RWPE1 (cell line): ENCODE measurements around the gene ARL17B.
"Not testable (repeated sequence)": the region's sequence is repeated elsewhere in the genome, so short reads cannot be mapped to it uniquely, and the experiment has no call there.

Source experiments
- CTCF ChIA-PET: fragments of 350-600 bp; sonication (Branson Sonifier 250); formaldehyde crosslinking; extraction: SDS; loops from one replicate; lab custom pipeline; 2021; lab: Yijun Ruan, JAX
- POLR2A ChIA-PET: fragments of 400-600 bp; formaldehyde crosslinking; extraction: SDS; loops from one replicate; lab custom pipeline; 2020; ENCODE audit warnings: antibody characterized with exemption; ENCODE audit not compliant: low non-redundant PET; lab: Yijun Ruan, JAX
- DNase-seq: peaks from one replicate; pipeline ENCODE4 v3.0.0; 2012; ENCODE audit warnings: low spot score
- H3K27ac ChIP-seq: fragments of 450-650 bp; 2 replicates; pipeline ENCODE4 v1.5.1; 2017
- TF ChIP-seq, protein P1 (sequence below): fragments of 450-650 bp; conservative IDR thresholded peaks from 2 replicates; pipeline ENCODE4 v1.5.1; 2017; ENCODE audit warnings: low read depth, mild to moderate bottlenecking

ARL17B gene

DNA sequence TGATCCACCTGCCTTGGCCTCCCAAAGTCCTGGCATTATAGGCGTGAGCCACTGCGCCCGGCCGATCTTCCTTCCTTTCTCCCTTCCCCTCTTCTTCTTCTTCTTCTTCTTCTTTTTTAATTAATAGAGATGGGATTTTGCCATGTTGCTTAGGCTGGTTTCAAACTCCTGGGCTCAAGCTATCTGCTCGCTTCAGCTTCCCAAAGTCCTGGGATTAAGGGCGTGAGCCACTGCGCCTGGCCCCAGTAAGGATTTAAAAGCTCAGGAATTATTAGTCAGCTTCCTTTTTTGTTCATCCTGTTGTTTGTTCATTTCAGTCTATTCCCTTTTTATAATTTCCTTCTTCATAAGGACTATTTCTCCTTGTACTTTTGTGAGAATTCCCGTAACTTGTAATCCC is 99.3 kb downstream of the ARL17B start:
- no peak for DNase-seq
- POLR2A ChIA-PET = no interaction called here
- H3K27ac ChIP-seq = no peak overlapping the region
- TF ChIP-seq, protein P1, sequence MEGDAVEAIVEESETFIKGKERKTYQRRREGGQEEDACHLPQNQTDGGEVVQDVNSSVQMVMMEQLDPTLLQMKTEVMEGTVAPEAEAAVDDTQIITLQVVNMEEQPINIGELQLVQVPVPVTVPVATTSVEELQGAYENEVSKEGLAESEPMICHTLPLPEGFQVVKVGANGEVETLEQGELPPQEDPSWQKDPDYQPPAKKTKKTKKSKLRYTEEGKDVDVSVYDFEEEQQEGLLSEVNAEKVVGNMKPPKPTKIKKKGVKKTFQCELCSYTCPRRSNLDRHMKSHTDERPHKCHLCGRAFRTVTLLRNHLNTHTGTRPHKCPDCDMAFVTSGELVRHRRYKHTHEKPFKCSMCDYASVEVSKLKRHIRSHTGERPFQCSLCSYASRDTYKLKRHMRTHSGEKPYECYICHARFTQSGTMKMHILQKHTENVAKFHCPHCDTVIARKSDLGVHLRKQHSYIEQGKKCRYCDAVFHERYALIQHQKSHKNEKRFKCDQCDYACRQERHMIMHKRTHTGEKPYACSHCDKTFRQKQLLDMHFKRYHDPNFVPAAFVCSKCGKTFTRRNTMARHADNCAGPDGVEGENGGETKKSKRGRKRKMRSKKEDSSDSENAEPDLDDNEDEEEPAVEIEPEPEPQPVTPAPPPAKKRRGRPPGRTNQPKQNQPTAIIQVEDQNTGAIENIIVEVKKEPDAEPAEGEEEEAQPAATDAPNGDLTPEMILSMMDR = no peak
- CTCF ChIA-PET = interaction anchor here (0.6 kb wide), 1 partner anchor 1026 kb away, joined by 3 read pairs; no protein-coding TSS in a partner anchor

DNA sequence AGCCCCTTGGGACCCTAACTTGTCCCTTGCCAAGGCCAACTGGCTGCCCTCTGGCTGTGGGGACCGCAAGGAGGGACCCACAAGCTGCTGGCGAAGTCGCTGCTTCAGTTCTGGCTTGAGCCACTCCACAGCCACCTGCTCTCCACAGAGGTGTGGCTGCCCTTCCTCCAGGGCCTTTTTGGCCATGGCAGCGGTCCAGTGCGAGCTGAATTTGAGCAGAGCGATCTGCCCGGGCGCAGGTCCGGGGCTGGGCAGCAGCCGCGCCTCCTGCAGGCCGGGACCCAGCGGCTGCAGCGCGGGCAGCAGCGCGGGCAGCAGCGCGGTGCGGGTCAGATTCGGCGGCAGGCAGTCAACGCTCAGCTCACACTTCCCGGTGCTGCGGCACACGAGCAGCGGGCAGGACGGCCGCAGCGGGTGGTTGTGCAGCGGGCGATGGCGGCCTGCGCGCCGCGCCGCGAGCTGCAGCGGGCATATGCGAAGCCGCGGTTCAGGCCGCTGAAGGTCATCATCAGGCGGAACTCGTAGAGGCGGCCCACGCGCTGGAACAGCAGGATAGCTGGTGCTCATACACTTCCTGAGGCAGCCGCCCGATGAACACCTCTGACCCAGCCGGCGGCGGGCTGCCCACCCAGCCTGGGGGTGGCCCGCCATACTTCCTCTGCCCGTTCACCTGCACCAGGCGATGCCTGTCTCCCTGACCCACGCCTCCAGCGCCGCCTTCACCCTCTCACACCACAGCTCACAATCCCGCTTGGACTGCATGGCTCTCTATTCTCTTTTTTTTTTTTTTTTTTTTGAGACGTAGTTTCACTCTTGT is 101.5 kb downstream of the ARL17B start:
- DNase-seq, POLR2A ChIA-PET, H3K27ac ChIP-seq: not testable (repeated sequence)
- CTCF ChIA-PET = interaction anchor here (0.6 kb wide), 1 partner anchor 18 kb away, joined by 3 read pairs; no protein-coding TSS in a partner anchor

DNA sequence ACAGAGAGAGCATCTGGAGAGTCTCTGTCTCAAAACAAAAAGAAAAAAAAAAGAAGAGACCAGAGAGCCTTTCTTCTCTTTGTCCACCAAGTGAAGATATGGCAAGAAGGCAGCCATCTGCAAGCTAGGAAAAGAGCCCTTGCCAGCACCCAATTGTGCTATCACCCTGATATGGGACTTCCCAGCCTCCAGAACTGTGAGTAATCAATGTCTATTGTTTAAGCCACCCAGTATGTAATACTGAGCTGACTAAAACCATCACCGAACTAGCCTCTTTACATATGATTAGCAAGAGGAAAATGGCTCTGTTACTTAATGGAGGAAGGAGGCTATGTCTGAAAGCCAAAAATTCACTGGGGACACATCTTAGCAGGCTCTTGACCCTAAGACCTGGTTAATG is 105.2 kb downstream of the ARL17B start:
- CTCF ChIA-PET = not testable (repeated sequence)

DNA sequence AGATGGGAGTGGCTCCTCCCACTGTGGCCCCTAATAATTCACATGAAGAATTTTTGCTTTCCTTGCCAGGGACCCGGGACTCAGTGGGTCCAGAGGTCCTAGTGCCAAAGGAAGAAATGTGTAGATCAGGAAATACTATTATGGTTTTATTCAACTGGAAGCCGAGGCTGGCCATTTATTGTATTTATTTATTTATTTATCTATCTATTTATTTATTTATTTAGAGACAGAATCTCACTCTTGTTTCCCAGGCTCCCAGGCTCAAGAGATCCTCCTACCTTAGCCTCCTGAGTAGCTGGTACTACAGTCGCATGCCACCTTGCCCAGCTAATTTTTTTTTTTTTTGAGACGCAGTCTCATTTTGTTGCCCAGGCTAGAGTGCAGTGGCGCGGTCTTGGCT is 107.4 kb downstream of the ARL17B start:
- CTCF ChIA-PET, H3K27ac ChIP-seq, POLR2A ChIA-PET, DNase-seq: not testable (repeated sequence)

More for the DNA sequence above, 105.2 kb downstream of the ARL17B start:
- POLR2A ChIA-PET, DNase-seq, H3K27ac ChIP-seq: not testable (repeated sequence)

DNA sequence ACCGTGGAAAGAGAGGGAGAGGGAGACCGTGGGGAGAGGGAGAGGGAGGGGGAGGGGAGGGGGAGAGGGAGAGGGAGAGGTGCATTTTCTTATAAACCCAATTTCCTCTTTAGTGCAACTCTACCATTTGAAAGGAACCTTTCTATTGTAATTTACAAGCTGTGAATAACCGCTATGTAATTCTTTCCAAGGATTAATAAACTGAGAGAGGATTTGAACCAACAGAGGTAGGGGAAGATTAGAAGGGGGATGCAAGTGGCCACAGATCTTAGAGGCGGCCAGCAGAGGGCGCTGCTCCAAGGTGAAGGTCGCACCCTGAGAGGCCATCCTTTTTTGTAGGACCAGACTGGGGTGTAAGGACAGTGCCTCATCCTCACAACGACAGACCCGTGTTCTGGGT is 107.8 kb downstream of the ARL17B start:
- CTCF ChIA-PET, POLR2A ChIA-PET, H3K27ac ChIP-seq: not testable (repeated sequence)
- TF ChIP-seq, protein P1 = peak; percentile 80
- peak; percentile 30 for DNase-seq

DNA sequence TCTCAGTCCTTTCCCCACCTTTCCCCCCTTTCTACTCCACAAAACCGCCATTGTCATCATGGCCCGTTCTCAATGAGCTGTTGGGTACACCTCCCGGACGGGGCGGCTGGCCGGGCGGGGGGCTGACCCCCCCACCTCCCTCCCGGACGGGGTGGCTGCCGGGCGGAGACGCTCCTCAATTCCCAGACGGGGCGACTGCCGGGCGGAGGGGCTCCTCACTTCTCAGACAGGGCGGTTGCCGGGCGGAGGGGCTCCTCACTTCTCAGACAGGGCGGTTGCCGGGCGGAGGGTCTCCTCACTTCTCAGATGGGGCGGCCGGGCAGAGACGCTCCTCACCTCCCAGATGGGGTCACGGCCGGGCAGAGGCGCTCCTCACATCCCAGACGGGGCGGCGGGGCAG is 108.8 kb downstream of the ARL17B start:
- CTCF ChIA-PET, POLR2A ChIA-PET, DNase-seq, H3K27ac ChIP-seq: not testable (repeated sequence)

DNA sequence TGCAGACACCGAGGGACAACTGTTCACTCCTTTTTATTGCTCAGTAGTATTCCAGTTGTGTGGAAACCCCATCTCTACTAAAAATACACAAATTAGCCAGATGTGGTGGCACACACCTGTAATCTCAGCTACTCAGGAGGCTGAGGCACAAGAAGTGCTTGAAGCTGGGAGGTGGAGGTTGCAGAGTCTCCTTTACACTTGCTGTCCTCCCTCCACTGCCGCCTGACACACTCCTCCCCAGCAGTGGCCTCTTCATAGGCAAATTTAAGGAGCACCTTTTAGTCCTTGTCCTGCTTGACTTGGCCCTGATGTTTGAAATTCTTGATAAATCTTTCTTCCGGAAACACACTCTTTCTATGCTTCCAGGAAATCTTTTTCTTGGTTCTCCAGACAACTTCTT is 112.4 kb downstream of the ARL17B start:
- CTCF ChIA-PET, H3K27ac ChIP-seq, DNase-seq, POLR2A ChIA-PET: not testable (repeated sequence)

DNA sequence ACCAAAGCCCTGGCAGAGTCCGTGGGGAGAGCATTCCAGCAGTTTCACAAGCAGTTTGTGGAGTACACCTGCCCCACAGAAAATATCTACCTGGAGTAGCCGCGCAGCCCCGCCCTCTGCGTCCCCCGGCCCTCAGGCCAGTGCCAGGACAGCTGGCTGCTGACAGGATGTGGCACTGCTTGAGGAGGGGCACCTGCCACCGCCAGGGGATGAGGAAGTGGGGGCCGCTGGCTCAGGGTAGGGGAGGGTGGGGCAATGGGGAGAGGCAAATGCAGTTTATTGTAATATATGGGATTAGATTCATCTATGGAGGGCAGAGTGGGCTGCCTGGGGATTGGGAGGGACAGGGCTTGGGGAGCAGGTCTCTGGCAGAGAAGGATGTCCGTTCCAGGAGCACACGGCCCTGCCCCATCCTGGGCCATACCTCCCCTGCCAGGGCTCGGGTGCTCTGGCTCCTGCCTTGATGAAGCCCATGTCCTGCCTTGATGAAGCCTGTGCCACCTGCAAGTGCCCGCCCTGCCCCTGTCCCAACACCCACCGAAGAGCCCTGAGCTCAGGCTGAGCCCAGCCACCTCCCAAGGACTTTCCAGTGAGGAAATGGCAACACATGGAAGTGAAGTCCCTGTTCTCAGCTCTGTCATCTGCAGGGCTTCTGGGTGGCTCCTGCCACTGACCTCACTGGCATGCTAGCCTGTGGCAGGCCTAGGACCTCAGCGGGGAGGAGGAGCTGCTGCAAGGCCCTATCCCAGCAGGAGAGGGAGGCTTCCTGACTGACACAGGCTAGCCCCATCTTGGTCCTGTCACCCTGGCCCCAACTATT is 116.4 kb downstream of the ARL17B start:
- H3K27ac ChIP-seq, POLR2A ChIA-PET, CTCF ChIA-PET, DNase-seq: not testable (repeated sequence)

DNA sequence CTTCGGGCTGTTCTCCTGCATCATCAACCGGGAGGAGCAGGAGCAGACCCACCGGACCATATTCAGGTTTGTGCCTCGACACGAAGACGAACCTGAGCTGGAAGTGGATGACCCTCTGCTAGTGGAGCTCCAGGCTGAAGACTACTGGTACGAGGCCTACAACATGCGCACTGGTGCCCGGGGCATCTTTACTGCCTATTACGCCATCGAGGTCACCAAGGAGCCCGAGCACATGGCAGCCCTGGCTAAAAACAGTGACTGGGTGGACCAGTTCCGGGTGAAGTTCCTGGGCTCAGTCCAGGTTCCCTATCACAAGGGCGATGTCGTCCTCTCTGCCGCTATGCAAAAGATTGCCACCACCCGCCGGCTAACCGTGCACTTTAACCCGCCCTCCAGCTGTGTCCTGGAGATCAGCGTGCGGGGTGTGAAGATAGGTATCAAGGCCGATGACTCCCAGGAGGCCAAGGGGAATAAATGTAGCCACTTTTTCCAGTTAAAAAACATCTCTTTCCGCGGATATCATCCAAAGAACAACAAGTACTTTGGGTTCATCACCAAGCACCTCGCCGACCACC is 117.1 kb downstream of the ARL17B start:
- DNase-seq, CTCF ChIA-PET, POLR2A ChIA-PET, H3K27ac ChIP-seq: not testable (repeated sequence)

DNA sequence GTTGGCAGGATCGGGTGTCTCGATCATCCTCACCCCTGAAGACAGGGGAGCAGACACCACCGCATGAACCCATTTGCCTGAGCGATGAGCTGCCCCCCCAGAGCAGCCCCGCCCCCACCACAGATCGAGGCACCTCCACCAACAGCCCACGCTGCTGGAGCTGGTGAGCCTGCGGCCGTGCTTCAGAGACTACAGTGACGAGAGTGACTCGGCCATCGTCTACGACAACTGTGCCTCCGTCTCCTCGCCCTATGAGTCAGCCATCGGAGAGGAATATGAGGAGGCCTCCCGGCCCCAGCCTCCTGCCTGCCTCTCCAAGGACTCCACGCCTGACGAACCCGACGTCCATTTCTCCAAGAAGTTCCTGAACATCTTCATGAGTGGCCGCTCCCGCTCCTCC is 117.6 kb downstream of the ARL17B start:
- DNase-seq, POLR2A ChIA-PET, CTCF ChIA-PET: not testable (repeated sequence)

DNA sequence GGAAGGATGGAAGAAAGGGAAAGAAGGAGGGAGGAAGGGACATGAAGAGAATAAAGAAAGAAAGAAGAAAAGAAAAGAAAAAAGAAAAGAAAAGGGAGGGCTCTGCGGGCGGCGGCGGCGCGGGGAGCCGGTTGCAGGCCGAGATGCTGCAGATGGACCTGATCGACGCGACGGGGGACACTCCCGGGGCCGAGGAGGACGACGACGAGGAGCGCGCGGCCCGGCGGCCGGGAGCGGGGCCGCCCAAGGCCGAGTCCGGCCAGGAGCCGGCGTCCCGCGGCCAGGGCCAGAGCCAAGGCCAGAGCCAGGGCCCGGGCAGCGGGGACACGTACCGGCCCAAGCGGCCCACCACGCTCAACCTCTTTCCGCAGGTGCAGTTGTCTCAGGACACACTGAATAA is 118.1 kb downstream of the ARL17B start:
- POLR2A ChIA-PET, CTCF ChIA-PET, DNase-seq, H3K27ac ChIP-seq: not testable (repeated sequence)

More for the DNA sequence above, 117.6 kb downstream of the ARL17B start:
- not testable (repeated sequence) for H3K27ac ChIP-seq

DNA sequence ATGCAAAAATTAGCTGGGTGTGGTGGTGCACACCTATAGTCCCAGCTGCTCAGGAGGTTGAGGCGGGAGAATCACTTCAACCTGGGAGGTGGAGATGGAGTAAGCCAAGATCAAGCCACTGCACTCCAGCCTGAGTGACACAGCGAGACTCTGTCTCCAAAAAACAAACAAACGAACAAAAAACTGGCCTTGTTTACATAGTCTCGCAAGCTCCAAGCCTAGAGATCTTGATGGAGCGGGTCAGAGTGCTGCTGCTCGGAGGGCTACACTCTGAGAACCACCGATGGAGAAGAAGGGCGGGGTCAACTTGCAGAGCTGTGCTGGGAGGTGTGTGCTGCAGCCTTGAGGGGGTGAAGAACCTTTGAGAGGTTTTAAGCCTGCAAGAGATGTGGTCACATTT is 130.2 kb downstream of the ARL17B start:
- DNase-seq, CTCF ChIA-PET, POLR2A ChIA-PET, H3K27ac ChIP-seq: not testable (repeated sequence)

DNA sequence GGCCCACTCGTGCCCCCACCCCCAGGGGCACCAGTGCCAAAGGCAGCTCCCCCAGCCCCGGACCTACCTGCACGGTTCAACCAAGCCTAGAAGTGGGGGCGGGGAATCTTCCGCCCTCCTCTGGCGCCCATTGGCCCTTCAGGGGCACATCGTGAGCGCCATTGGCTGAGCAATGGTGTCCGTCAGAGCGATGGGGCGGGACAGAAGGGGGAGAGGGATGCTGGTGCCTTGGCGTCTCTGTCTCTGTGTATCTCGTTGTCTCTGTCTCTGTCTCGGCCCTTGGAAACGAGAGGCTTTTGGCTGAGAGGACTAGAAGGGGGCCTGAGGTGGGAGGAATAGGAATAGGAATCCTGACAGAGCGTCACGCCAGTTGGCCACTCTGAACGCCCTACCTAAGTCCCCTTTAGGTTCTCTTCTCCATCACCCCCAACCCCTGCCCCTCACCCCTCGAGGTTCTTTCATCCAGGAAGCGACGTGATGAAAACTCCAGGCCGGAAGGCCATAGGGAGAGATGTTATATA is 136.2 kb downstream of the ARL17B start:
- H3K27ac ChIP-seq = peak overlapping the region; percentile 61
- DNase-seq = peak; percentile 91
- POLR2A ChIA-PET, CTCF ChIA-PET: not testable (repeated sequence)

DNA sequence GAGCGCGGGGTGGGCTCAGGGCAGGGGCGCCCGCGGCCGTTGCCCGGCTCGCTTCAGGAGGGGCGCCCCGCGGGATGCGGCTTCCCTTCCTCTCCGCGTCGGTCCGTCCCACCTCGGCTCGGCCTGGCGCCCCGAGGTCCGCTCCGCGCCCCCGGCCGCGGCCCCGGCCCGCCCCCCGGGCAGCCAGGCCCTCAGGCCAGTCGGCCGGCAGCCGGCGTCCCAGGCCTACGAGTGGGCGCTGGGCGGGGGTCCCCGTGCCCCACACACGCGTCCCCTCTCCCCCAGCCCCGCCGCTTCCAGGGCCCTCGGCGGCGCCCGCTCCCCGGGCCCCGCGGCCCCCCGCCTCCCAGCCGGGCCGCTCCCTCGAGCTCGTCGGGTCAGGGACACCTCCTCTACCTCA is 136.7 kb downstream of the ARL17B start:
- DNase-seq, POLR2A ChIA-PET, CTCF ChIA-PET: not testable (repeated sequence)
- H3K27ac ChIP-seq = peak overlapping the region; percentile 61
